Islet of Langerhans (tissue), 1 donor: ENCODE results near the gene SPRR1B.
"Not testable (repeated sequence)": the region's sequence is repeated elsewhere in the genome, so short reads cannot be mapped to it uniquely, and the experiment has no call there.

ENCODE experiments used
- FAIRE-seq: peaks from one replicate; lab custom pipeline; 2011; peaks lifted over from hg19 to GRCh38; lab: Jason Lieb, UNC

SPRR1B gene

DNA sequence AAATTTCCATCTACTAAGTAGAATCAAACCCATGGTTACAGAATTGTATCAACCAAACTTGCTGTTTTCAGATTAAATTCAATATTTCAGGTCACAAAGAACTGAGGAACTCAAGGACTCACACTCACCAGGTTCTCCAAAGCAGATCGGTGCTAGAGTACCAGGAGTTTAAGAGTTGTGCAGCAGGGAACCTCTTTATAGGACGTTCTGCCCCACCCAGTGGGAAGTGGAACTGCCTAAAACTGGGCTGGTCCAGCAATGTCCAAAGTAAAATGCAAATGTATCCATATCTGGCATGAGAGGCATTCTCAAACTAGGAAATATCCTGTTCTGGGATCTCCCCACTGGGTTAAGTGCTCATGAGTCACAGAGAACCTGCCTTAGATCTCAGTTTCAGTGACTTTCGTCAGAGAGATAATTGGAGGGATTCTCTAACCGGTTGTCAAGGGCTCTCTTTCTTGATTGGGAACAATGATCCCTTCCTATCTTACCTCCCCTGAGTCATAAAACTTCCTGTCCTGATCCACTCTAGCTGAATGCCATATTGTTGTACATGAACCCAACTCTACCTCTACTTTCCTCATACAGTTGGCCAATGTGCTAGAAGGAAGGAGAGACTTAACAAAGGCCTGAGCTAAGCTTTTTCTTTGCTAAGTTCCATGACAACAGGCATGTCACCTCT lies 10.1 kb downstream of the SPRR1B start, which contains the start of gene SPRR2D:
Gene SPRR2D, minus strand, starts transcription at position 171 of the 682 bp plus-strand sequence. CDS start 774 bp downstream, outside the sequence.
- FAIRE-seq = no peak

DNA sequence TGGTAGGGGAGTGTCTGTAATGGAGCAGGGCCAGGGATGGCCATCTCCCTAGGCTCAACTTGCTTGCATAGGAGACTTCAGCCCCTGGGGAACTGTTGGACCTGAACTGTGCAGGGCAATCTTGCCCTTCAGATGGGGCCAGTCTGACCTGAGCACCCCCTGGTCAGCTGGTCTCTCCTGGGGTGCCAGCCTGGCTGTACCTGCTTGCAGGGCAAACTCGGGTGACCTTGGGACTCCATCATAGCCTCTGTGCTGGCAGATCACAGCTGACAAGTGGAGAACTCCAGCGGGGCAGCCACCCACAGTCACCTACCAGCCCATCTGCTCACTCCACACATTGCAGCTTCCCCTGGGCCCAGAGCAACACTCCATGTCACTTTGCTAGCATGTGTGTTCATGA lies 18.2 kb downstream of the SPRR1B start:
- no peak for FAIRE-seq

DNA sequence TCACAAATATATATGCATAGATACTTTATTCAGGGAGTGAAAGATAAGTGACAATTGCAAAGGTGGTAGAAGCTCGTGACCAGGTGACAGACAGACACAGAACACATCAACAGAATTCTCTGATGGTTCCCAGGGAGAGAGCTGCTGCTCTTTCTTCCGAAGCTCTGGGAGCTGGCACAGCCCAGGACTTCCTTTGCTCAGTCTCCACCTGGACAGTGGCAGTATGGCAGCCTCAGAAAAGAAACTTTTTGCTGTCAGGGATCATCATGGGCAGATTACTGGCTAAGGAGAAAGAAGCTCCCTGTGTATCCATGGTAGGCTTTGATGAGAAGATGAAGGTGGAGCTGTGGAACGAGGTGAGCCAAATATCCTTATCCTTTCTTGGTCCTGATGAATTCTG lies 25.1 kb downstream of the SPRR1B start:
- FAIRE-seq = not testable (repeated sequence)

DNA sequence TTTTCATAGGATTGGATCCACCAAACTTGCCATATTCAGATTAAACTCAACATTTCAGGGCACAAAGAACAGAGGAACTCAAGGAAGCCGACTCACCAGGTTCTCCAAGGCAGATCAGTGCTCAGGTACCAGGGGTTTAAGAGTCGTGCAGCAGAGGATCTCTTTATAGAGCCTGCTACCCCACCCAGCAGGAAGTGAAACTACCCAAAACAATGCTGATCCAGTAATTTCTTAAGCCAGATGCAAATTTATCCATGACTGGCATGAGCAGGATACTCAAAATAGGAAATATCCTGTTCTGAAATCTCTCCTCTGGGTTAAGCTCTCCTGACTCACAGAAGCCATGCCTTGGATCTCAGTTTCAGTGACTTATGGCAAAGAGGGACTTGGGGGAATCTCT lies 26.4 kb downstream of the SPRR1B start, which contains the start of gene SPRR2A:
Gene SPRR2A, minus strand, starts transcription at position 138 of the 400 bp plus-strand sequence. CDS start 777 bp downstream, outside the sequence.
- no peak for FAIRE-seq

DNA sequence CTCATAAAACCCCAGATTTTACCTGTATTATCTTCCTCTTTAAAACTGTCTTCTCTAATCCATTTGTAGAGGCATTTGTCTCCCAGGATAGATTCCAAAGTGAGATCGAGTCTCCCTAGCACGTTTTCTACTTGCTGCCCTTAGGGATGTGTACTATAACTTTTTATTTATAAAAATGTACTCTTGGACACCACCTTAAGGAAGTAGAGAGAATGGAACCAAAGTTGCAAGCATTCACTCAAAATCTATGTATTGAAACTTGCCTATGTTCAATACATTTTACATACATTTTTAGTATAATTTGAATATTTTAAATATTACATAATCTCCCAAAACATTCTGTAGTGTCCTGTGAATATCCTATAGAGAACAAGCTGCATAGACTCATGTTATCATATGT lies 27.2 kb downstream of the SPRR1B start:
- FAIRE-seq = no peak

DNA sequence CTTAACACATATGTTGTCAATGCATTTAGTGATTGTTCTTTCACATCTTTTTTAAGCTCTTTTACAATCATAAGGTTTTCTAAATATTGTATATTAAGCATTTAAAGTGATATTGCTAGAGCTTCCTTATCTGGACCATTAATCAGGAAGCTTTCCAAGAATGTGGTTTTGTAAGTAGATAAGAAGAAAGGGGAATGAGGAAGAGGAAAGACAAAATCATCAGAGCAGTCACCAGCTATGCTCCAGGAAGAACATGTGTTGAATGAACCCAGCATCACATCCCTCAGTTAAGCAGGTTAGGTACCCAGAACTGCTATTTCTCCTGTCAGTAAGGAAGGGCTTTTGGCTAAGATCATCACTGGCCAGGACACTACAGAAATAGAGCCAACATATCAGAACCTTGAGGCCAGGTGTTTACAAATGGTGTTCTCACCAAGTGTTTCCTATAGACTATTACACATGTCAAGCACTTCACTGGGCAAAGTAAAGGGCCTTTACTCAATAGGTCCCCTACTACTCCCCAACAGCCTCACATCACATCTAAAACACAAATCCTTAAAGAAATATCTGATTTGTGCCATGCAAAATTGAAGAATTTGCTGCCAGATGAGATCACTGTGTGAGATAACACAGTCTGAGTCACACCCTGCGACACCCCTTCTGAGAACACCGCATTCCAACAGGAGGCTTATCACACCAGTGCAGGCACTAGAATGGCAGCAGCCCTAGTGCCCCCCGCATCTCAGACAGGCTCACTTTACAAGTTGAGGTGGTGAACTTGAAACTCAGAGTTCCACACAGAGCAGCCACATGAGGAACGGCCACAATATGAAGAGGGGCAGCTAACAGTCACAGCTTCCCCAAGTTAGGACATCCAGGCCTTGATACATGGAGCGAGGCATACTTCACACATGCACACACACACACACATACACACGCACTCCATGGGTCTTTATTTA lies 28.1 kb downstream of the SPRR1B start:
- peak; percentile 36 for FAIRE-seq

DNA sequence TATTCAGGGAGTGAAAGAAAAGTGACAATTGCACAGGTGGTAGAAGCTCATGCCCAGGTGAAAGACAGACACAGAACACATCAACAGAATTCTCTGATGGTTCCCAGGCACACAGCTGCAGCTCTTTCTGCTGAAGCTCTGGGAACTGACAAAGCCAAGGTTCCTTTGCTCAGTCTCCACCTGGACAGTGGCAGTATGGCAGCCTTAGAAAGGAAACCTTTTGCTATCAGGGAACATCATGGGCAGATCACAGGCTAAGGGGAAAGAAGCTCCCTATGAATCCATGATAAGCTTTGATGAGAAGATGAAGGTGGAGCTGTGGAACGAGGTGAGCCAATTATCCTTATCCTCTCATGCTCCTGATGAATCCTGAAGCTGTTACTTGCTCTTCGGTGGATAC lies 39.2 kb downstream of the SPRR1B start:
- no peak for FAIRE-seq

DNA sequence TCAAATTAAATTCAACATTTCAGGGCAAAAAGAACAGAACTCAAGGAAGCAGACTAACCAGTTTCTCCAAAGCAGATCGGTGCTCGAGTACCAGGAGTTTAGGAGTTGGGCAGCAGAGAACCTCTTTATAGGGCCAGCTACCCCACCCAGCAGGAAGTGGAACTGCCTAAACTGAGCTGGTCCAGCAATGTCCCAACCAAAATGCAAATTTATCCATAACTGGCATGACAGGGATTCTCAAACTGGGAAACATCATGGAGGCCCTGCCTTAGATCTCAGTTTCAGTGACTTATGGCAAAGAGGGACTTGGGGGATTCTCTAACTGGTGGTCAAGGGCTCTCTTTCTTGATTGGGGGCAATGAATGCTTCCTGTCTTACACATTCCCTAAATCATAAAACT lies 40.5 kb downstream of the SPRR1B start, which contains the start of gene SPRR2B:
Gene SPRR2B, minus strand, starts transcription at position 101 of the 400 bp plus-strand sequence. CDS start 772 bp downstream, outside the sequence.
- FAIRE-seq = no peak

DNA sequence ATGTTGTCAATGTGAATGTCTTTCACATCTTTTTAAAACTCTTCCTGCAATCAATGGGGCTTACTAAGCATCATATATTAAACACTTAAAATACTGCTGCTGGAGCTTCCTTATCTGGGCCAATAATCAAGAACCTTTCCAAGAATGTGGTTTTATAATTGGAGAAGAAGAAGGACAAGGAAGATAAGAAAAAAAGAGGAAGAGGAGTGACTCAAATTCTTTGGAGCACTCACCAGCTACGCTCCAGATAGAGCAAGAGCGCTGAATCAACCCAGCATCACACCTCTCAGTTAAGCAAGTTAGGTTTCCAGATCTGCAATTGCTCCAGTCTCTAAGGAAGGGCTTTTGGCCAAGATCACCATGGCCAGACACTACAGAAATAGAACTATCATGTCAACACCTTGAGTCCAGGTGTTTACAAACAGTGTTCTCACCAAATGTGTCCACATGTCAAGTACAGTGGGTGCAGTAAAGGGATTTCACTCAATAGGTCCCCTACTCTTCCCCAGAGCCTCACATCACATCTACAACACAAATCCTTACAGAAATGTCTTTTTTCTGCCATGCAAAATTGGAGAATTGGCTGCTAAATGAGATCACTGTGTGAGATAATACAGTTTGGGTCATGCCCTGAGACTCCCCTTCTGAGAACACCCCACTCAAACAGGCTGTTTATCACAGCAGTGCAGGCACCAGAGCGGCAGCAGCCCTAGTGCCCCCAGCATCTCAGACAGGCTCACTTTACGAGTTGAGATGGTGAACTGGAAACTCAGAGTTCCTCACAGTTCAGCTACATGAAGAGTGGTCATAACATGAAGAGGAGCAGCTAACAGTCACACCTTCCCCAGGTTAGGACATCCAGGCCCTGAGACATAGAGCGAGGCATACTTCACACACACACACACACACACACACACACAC lies 42.1 kb downstream of the SPRR1B start:
- no peak for FAIRE-seq

DNA sequence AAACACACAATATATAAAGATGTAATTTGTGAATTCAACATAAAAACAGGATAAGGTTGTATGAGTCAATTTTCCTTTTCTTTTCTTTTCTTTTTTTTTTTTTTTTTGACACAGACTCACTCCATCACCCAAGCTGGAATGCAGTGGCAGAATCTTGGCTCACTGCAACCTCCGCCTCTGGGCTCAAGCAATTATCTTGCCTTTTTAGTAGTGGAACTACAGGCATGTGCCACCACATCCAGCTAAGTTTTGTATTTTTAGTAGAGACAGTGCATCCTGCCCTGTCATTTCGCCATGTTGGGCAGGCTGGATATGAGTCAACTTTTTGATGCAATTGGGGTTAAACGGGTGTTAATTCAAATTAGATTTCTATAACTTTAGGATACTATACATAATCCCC lies 50.7 kb downstream of the SPRR1B start:
- FAIRE-seq = no peak
